Hair follicle dermal papilla cell (primary cell): Measurements from ENCODE around the gene CALML3. TPM values are rescaled to one million over a fixed set of nuclear protein-coding genes. Genes with fewer than 3 reads are reported as not detected.

Experiments
- total RNA-seq: library from RNA; depleted of rRNA; stranded (reverse); fragments of >200 nt; gene quantifications from 2 replicates; pipeline ENCODE4 v1.2.3, GENCODE V29; 2012

CALML3 gene
- 0.12 TPM in 1 of 2 replicates, not detected in the other for total RNA-seq

DNA sequence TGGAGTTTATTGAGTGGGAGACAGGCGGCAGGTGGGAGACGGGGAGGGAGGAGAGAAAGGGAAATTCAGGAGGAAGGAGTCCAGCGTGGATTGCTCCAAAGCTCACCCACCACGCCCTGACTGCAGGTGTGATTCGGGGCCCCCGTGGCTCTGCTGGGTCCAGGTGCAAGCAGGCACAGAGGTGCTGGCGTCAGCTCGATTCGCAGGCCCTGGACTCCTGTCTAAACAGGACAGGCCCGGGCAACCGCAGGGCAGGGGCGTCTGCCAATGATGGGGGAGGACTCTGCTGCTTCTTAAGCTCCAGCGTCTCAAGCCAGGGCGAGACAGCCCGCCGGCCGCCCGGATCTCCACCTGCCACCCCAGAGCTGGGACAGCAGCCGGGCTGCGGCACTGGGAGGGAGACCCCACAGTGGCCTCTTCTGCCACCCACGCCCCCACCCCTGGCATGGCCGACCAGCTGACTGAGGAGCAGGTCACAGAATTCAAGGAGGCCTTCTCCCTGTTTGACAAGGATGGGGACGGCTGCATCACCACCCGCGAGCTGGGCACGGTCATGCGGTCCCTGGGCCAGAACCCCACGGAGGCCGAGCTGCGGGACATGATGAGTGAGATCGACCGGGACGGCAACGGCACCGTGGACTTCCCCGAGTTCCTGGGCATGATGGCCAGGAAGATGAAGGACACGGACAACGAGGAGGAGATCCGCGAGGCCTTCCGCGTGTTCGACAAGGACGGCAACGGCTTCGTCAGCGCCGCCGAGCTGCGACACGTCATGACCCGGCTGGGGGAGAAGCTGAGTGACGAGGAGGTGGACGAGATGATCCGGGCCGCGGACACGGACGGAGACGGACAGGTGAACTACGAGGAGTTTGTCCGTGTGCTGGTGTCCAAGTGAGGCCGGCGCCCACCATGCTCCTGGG lies at the start of gene CALML3:
TSS of gene CALML3 (plus strand) at position 321 of the 920 bp plus-strand sequence. CDS start at position 446, 125 bp downstream.

DNA sequence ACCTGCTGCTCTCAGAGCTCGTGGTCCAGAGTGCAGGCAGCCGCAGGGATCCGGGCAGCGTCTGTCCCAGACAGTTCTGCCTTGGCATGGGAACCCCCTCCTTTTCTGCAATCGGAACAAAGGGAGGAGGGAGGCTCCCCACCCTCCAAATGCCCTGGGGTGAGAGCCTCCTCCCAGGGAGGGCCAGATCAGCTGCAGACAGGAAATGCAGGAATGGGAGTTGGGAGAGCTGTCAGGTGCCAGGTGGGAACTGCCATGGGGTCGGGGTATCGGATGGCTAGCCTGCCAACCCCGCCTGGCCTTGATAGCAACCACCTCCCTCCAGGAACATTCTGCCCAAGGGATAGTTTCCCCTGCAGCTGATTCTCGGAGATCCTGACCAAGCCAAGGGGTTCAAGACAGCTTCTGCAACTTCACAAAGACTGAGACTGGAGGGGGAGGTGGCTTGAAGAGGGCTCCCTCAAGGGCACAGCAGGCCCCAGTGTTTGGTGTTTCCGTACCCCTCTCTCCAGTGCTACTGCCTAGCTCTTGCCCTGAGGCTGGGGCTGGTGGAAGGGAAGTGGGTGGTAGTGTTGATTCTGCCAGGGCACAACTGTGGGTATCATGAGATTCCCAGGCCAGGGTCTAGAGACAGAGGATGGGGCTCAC lies 25.1 kb upstream of the CALML3 start, which contains the start of gene CALML5:
TSS of gene CALML5 (minus strand) at position 78 of the 648 bp plus-strand sequence. CDS start 132 bp downstream, outside the sequence.

Other genes starting within 250 kb of the CALML3 start
- gene UCN3, start 160.0 kb upstream of the CALML3 start, total RNA-seq = not detected in 2 replicates
- not detected in 2 replicates for gene TUBAL3, start 120.1 kb upstream of the CALML3 start, total RNA-seq
- gene NET1, start 112.4 kb upstream of the CALML3 start, total RNA-seq = 44.7 and 49.7 TPM in 2 replicates
- not detected in 2 replicates for gene CALML5, start 25.4 kb upstream of the CALML3 start, total RNA-seq
- 32.3 and 33.4 TPM in 2 replicates for gene ASB13, start 141.6 kb downstream of the CALML3 start, total RNA-seq
- 86.7 and 108 TPM in 2 replicates for gene TASOR2, start 159.9 kb downstream of the CALML3 start, total RNA-seq